ENCODE results near the gene TMEM214.
A peak's percentile ranks its signal among the peaks of the same experiment; 100 is the strongest.

The TMEM214 gene

GRCh38 chr2:27086090-27086723 is 53.4 kb downstream of the TMEM214 start:
- peak; percentile 87 for DNase-seq

- no peak for DNase-seq
Measured at GRCh38 chr2:27086724-27087593, 54.2 kb downstream of the TMEM214 start, which contains the start of gene KHK. Gene KHK (plus strand): TSS chr2:27086772. CDS start chr2:27087260, 488 bp downstream.

GRCh38 chr2:27087823-27088410 is 55.2 kb downstream of the TMEM214 start:
- DNase-seq, result no peak

- DNase-seq, result no peak
Measured at GRCh38 chr2:27088634-27089033, 55.9 kb downstream of the TMEM214 start.

- no peak for DNase-seq
Measured at GRCh38 chr2:27089111-27089954, 56.6 kb downstream of the TMEM214 start.

Data from HCEC 1CT (cell line).